Kidney epithelial cell (primary cell): Measurements from ENCODE around the gene RTL5. TPM values are rescaled to one million over a fixed set of nuclear protein-coding genes. Genes with fewer than 3 reads are reported as not detected.

Source experiments
- DNase-seq: peaks from one replicate; pipeline ENCODE4 v3.0.0-alpha.2; 2010; ENCODE audit warnings: low read depth
- H3K27me3 ChIP-seq: 2 replicates; pipeline ENCODE4 v1.6.0; 2011; ENCODE audit warnings: low read length; ENCODE audit not compliant: control insufficient read depth, insufficient read depth
- H3K36me3 ChIP-seq: 2 replicates; pipeline ENCODE4 v1.5.1; 2011; ENCODE audit warnings: low read length; ENCODE audit not compliant: control insufficient read depth, insufficient read depth
- H3K4me3 ChIP-seq: 2 replicates; pipeline ENCODE4 v1.5.1; 2011; ENCODE audit warnings: low read depth, mild to moderate bottlenecking, control low read depth, low read length
- CTCF ChIP-seq: IDR thresholded peaks from 2 replicates; pipeline ENCODE4 v1.5.1; 2011; ENCODE audit warnings: mild to moderate bottlenecking, moderate library complexity, low read length, control low read depth, inconsistent platforms; ENCODE audit not compliant: insufficient read depth, poor library complexity, severe bottlenecking
- total RNA-seq: library from RNA; depleted of rRNA; stranded (reverse); fragments of >200 nt; gene quantifications from 2 replicates; pipeline ENCODE4 v1.2.3, GENCODE V29; 2015

Gene RTL5
- total RNA-seq, 1 donor from 2014 or later, result 2.3 TPM

GRCh38 chrX:72084114-72084513, 47.6 kb downstream of the RTL5 start:
- Histone ChIP-seq H3K4me3 (no peak overlapping the region), H3K27me3 (no peaks in the 10 kb centered on the region), H3K36me3 (no peaks in the 10 kb centered on the region)
- TF ChIP-seq CTCF, result no peak
- no peak for DNase-seq

GRCh38 chrX:72083291-72083690, 48.4 kb downstream of the RTL5 start:
- H3K4me3 ChIP-seq, result no peak overlapping the region
- no peak for TF ChIP-seq CTCF
- H3K36me3 ChIP-seq, result no peaks in the 10 kb centered on the region
- no peak for DNase-seq
- H3K27me3 ChIP-seq, result no peaks in the 10 kb centered on the region

GRCh38 chrX:72081605-72082320, 50.0 kb downstream of the RTL5 start:
- no peak overlapping the region for H3K4me3 ChIP-seq
- no peaks in the 10 kb centered on the region for H3K27me3 ChIP-seq
- H3K36me3 ChIP-seq, result no peaks in the 10 kb centered on the region
- DNase-seq, result no peak
- TF ChIP-seq CTCF, result no peak

GRCh38 chrX:72080800-72081199, 50.9 kb downstream of the RTL5 start:
- DNase-seq, result no peak
- H3K27me3 ChIP-seq, result no peaks in the 10 kb centered on the region

GRCh38 chrX:72080150-72080549, 51.6 kb downstream of the RTL5 start:
- Histone ChIP-seq H3K4me3 (no peak overlapping the region), H3K27me3 (no peaks in the 10 kb centered on the region), H3K36me3 (no peaks in the 10 kb centered on the region)
- no peak for TF ChIP-seq CTCF
- no peak for DNase-seq

More at GRCh38 chrX:72080800-72081199, 50.9 kb downstream of the RTL5 start:
- Histone ChIP-seq H3K4me3 (no peak overlapping the region), H3K36me3 (no peaks in the 10 kb centered on the region)
- TF ChIP-seq CTCF, result no peak

GRCh38 chrX:72079607-72080006, 52.1 kb downstream of the RTL5 start:
- Histone ChIP-seq H3K27me3 (no peaks in the 10 kb centered on the region), H3K4me3 (no peak overlapping the region), H3K36me3 (no peaks in the 10 kb centered on the region)
- no peak for DNase-seq
- TF ChIP-seq CTCF, result no peak
